IMR-90 (cell line): ENCODE measurements around the gene SH3TC1. TPM values are rescaled to one million over a fixed set of nuclear protein-coding genes. Genes with fewer than 3 reads are reported as not detected.
A peak's percentile ranks its signal among the peaks of the same experiment; 100 is the strongest.

Source experiments
- ATAC-seq: fragments of 200-7000 bp; cut with Tn5 transposase; 2 replicates; pipeline ENCODE4 v1.9.1; 2020; ENCODE audit warnings: low read depth, mild to moderate bottlenecking, moderate library complexity
- BruUV-seq: library from RNA; stranded (reverse); fragments of 400-500 nt; replicated peaks from 2 replicates; lab custom pipeline; 2021; lab: Mats Ljungman, UMichigan
- CTCF ChIA-PET: fragments of 300-600 bp; formaldehyde crosslinking; extraction: SDS; loops from one replicate; lab custom pipeline; 2021; ENCODE audit warnings: antibody characterized with exemption; lab: Yijun Ruan, JAX
- POLR2A ChIA-PET: fragments of 300-600 bp; sonication (Branson Sonifier 250); formaldehyde crosslinking; loops from one replicate; lab custom pipeline; 2022; ENCODE audit warnings: antibody characterized with exemption; ENCODE audit not compliant: unreplicated experiment; lab: Charles Lee
- DNase-seq: peaks from one replicate; pipeline ENCODE4 v3.0.0; 2013
- H2AFZ ChIP-seq: replicated peaks from 2 replicates; pipeline ENCODE3; 2013; ENCODE audit warnings: low read length, mild to moderate bottlenecking; ENCODE audit not compliant: poor library complexity
- H2AK5ac ChIP-seq: 2 replicates; pipeline ENCODE4 v1.6.1; 2013; ENCODE audit warnings: low read depth, low read length, inconsistent platforms
- H2AK9ac ChIP-seq: replicated peaks from 2 replicates; pipeline ENCODE3; 2013; ENCODE audit warnings: mild to moderate bottlenecking, low read depth, low read length, moderate library complexity; ENCODE audit not compliant: poor library complexity
- H2BK120ac ChIP-seq: 2 replicates; pipeline ENCODE4 v1.6.1; 2013; ENCODE audit warnings: low read depth, low read length, inconsistent platforms
- H2BK15ac ChIP-seq: 3 replicates; pipeline ENCODE4 v1.6.1; 2013; ENCODE audit warnings: low read depth, low read length, inconsistent platforms
- H2BK20ac ChIP-seq: 2 replicates; pipeline ENCODE4 v1.6.1; 2013; ENCODE audit warnings: low read depth, mild to moderate bottlenecking, inconsistent platforms, low read length, moderate library complexity
- H2BK5ac ChIP-seq: 2 replicates; pipeline ENCODE4 v1.6.1; 2013; ENCODE audit warnings: mild to moderate bottlenecking, low read depth, low read length, inconsistent platforms; ENCODE audit not compliant: poor library complexity, severe bottlenecking
- H3K14ac ChIP-seq: replicated peaks from 2 replicates; pipeline ENCODE4 v1.6.1; 2013; ENCODE audit warnings: low read depth, low read length, inconsistent platforms
- H3K18ac ChIP-seq: 2 replicates; pipeline ENCODE4 v1.6.1; 2013; ENCODE audit warnings: low read depth, low read length, control low read depth
- H3K23ac ChIP-seq: 2 replicates; pipeline ENCODE4 v1.6.1; 2013; ENCODE audit warnings: low read depth, low read length, inconsistent platforms
- H3K27ac ChIP-seq: 2 replicates; pipeline ENCODE4 v1.5.1; 2013; ENCODE audit warnings: mild to moderate bottlenecking, control low read depth, low read length; ENCODE audit not compliant: insufficient read depth
- H3K27me3 ChIP-seq: 2 replicates; pipeline ENCODE4 v1.6.1; 2013; ENCODE audit warnings: low read length; ENCODE audit not compliant: control insufficient read depth, insufficient read depth
- H3K36me3 ChIP-seq: 2 replicates; pipeline ENCODE4 v1.6.1; 2013; ENCODE audit warnings: low read length, mixed read lengths; ENCODE audit not compliant: control insufficient read depth, insufficient read depth
- H3K4ac ChIP-seq: 2 replicates; pipeline ENCODE4 v1.6.1; 2013; ENCODE audit warnings: low read depth, low read length, inconsistent platforms
- H3K4me1 ChIP-seq: 2 replicates; pipeline ENCODE4 v1.6.1; 2013; ENCODE audit warnings: low read length, mixed read lengths; ENCODE audit not compliant: control insufficient read depth, insufficient read depth
- H3K4me2 ChIP-seq: 2 replicates; pipeline ENCODE4 v1.6.1; 2013; ENCODE audit warnings: low read depth, mild to moderate bottlenecking, control low read depth, low read length, moderate library complexity
- H3K4me3 ChIP-seq: 2 replicates; pipeline ENCODE4 v1.5.1; 2013; ENCODE audit warnings: low read depth, mild to moderate bottlenecking, control low read depth, low read length, moderate library complexity; ENCODE audit not compliant: insufficient read depth
- H3K56ac ChIP-seq: 2 replicates; pipeline ENCODE4 v1.6.1; 2013; ENCODE audit warnings: low read length, inconsistent platforms; ENCODE audit not compliant: insufficient read depth; ENCODE audit errors: extremely low read depth
- H3K79me1 ChIP-seq, 2 experiments: 2 replicates each; pipeline ENCODE4 v1.6.1; 2013; ENCODE audit warnings: low read length in 2 of 2, inconsistent platforms in 1 of 2, low read depth in 1 of 2
- H3K9ac ChIP-seq: 2 replicates; pipeline ENCODE4 v1.6.1; 2013; ENCODE audit warnings: low read depth, low read length, control low read depth
- H3K9me1 ChIP-seq: 2 replicates; pipeline ENCODE4 v1.6.1; 2013; ENCODE audit warnings: low read length, inconsistent platforms; ENCODE audit not compliant: insufficient read depth
- H3K9me3 ChIP-seq: 2 replicates; pipeline ENCODE4 v1.6.1; 2013; ENCODE audit warnings: low read length; ENCODE audit not compliant: control insufficient read depth, insufficient read depth
- H4K20me1 ChIP-seq: 2 replicates; pipeline ENCODE4 v1.6.1; 2013; ENCODE audit warnings: low read length, inconsistent platforms; ENCODE audit not compliant: insufficient read depth
- H4K5ac ChIP-seq: 2 replicates; pipeline ENCODE4 v1.6.1; 2013; ENCODE audit warnings: mild to moderate bottlenecking, low read depth, low read length, control low read depth
- H4K8ac ChIP-seq, 2 experiments: 2 replicates each; pipeline ENCODE4 v1.6.1; 2013; ENCODE audit warnings: low read depth in 2 of 2, low read length in 2 of 2, control low read depth in 1 of 2, inconsistent platforms in 1 of 2
- H4K91ac ChIP-seq: 2 replicates; pipeline ENCODE4 v1.6.1; 2013; ENCODE audit warnings: low read depth, low read length, inconsistent platforms; ENCODE audit not compliant: insufficient read depth
- BHLHE40 ChIP-seq: fragments of 150-350 bp; IDR thresholded peaks from 2 replicates; pipeline ENCODE4 v1.6.1; 2016; ENCODE audit warnings: mild to moderate bottlenecking, low read depth, low read length
- CEBPB ChIP-seq: IDR thresholded peaks from 2 replicates; pipeline ENCODE4 v1.6.1; 2012; ENCODE audit warnings: low read depth, low read length, improper control_type of control experiment
- CHD1 ChIP-seq: IDR thresholded peaks from 2 replicates; pipeline ENCODE4 v1.6.1; 2012; ENCODE audit warnings: low read depth, low read length, improper control_type of control experiment
- CTCF ChIP-seq: conservative IDR thresholded peaks from 2 replicates; pipeline ENCODE4 v1.5.1; 2012; ENCODE audit warnings: mild to moderate bottlenecking, low read depth, low read length, improper control_type of control experiment
- ELK1 ChIP-seq: fragments of 150-350 bp; IDR thresholded peaks from 2 replicates; pipeline ENCODE4 v1.6.1; 2016; ENCODE audit warnings: low read depth, mild to moderate bottlenecking, low read length, moderate library complexity, borderline replicate concordance
- FOS ChIP-seq: fragments of 150-350 bp; IDR thresholded peaks from 2 replicates; pipeline ENCODE4 v1.6.1; 2016; ENCODE audit warnings: low read depth, low read length
- MAFK ChIP-seq: IDR thresholded peaks from 2 replicates; pipeline ENCODE4 v1.6.1; 2012; ENCODE audit warnings: low read depth, low read length, improper control_type of control experiment
- MAZ ChIP-seq: IDR thresholded peaks from 2 replicates; pipeline ENCODE4 v1.6.1; 2012; ENCODE audit warnings: low read depth, mild to moderate bottlenecking, low read length, improper control_type of control experiment, moderate library complexity, borderline replicate concordance
- MXI1 ChIP-seq: IDR thresholded peaks from 2 replicates; pipeline ENCODE4 v1.6.1; 2012; ENCODE audit warnings: low read depth, mild to moderate bottlenecking, low read length, moderate library complexity, borderline replicate concordance
- NFE2L2 ChIP-seq: fragments of 150-350 bp; IDR thresholded peaks from 2 replicates; pipeline ENCODE4 v1.6.1; 2016; ENCODE audit warnings: low read depth, mild to moderate bottlenecking, low read length
- POLR2A ChIP-seq: IDR thresholded peaks from 2 replicates; pipeline ENCODE4 v1.6.1; 2012; ENCODE audit warnings: mild to moderate bottlenecking, low read depth, low read length
- RFX5 ChIP-seq: IDR thresholded peaks from 2 replicates; pipeline ENCODE4 v1.8.0; 2012; ENCODE audit warnings: low read depth, mild to moderate bottlenecking, low read length, moderate library complexity
- SMC3 ChIP-seq: fragments of 150-350 bp; IDR thresholded peaks from 2 replicates; pipeline ENCODE4 v1.6.1; 2016; ENCODE audit warnings: low read depth, mild to moderate bottlenecking, antibody characterized with exemption, low read length, moderate library complexity
- USF2 ChIP-seq: fragments of 150-350 bp; IDR thresholded peaks from 2 replicates; pipeline ENCODE4 v1.6.1; 2017; ENCODE audit warnings: mild to moderate bottlenecking, antibody characterized with exemption, low read length, low read depth
- WGBS, 2 experiments: methylation state at CpG; one replicate each; pipeline versions ENCODE4 v1.1.5 to v1.1.7; 2013; ENCODE audit warnings: missing lambda C conversion rate in 2 of 2; ENCODE audit not compliant: insufficient read length in 1 of 2; ENCODE audit errors: extremely low coverage in 2 of 2; 5-methylcytosine and 5-hydroxymethylcytosine counted together
- dilution Hi-C: fragments of 300-500 bp; cut with HindIII; formaldehyde crosslinking; loops from one replicate; pipeline ENCODE4 v1.14.3; 2018; ENCODE audit warnings: low sequenced_read_pairs; ENCODE audit not compliant: unreplicated experiment
- in situ Hi-C: fragments of 300-500 bp; cut with MboI; formaldehyde crosslinking; loops from 3 replicates; pipeline ENCODE4 v1.14.3; 2019; ENCODE audit warnings: low sequenced_read_pairs, inconsistent platforms, mixed read lengths
- intact Hi-C: fragments of 100-400 bp; cut with micrococcal nuclease; formaldehyde crosslinking; loops from 2 replicates; pipeline ENCODE4 v1.10.0; 2022
- polyA plus RNA-seq, 3 experiments: library from polyadenylated mRNA; depleted of rRNA; stranded (reverse); fragments of >200 nt; gene quantifications; 2 replicates each; pipeline ENCODE4 v1.2.3, GENCODE V29; 2012; ENCODE audit warnings: low replicate concordance in 1 of 3
- total RNA-seq: library from RNA; depleted of rRNA; stranded (reverse); fragments of >200 nt; gene quantifications from 2 replicates; pipeline ENCODE4 v1.2.3, GENCODE V29; 2012

SH3TC1 gene
- total and polyA plus RNA-seq, 2 of the 4 experiments (the other 2 are of a cell fraction): 1.6 to 2.2 TPM

GRCh38 chr4:8215641-8216442 is 16.8 kb downstream of the SH3TC1 start:
- Histone ChIP-seq H3K79me1 (no peaks in the 10 kb centered on the region), H3K23ac (no peak overlapping the region), H3K56ac (no peak overlapping the region), H3K4me2 (no peak overlapping the region), H4K91ac (no peak overlapping the region), H2AK9ac (no peak overlapping the region), H3K9me1 (peaks cover 5% of the 10 kb centered on the region), H2BK15ac (no peak overlapping the region), H4K20me1 (peaks cover 8% of the 10 kb centered on the region; the same call in 1 of the 2 replicates), H3K4me3 (no peak overlapping the region), H3K14ac (no peak overlapping the region), H3K4me1 (peaks cover 3% of the 10 kb centered on the region; the same call in 1 of the 2 replicates), H3K18ac (no peak overlapping the region), H3K27ac (no peak overlapping the region), H2BK20ac (no peak overlapping the region), H3K4ac (no peak overlapping the region), H3K27me3 (peaks cover 11% of the 10 kb centered on the region; the same call in 1 of the 2 replicates), H4K5ac (no peak overlapping the region), H2AFZ (peak overlapping the region; percentile 33), H3K9ac (no peak overlapping the region), H2BK120ac (no peak overlapping the region), H4K8ac (no peak overlapping the region), H3K36me3 (no peaks in the 10 kb centered on the region), H2BK5ac (no peak overlapping the region), H2AK5ac (0 out of 2 replicates have a peak overlapping the region, but pooled peaks have one; percentile 35), H3K9me3 (no peaks in the 10 kb centered on the region)
- WGBS, 2 experiments: 72% methylated on average over 11 of the region's 23 CpGs; no CpG with 5 or more reads in 1 of the 2 experiments
- DNase-seq (no peak), ATAC-seq (no peak)
- CTCF ChIA-PET: no interaction called here
- POLR2A ChIA-PET: no interaction called here
- in situ Hi-C loops: loop anchor here (25.0 kb wide), 1 partner anchor 396 kb away; no protein-coding TSS in a partner anchor
- no TSS peak for BruUV-seq
- intact Hi-C loops: loop anchor here (5.0 kb wide), 1 partner anchor 39 kb away; no protein-coding TSS in a partner anchor
- dilution Hi-C loops: no loop called here
- TF ChIP-seq CHD1 (no peak), CTCF (no peak), SMC3 (no peak), RFX5 (no peak), POLR2A (no peak), NFE2L2 (no peak), MXI1 (no peak), MAFK (no peak), MAZ (no peak), CEBPB (no peak), FOS (no peak), BHLHE40 (no peak), USF2 (no peak), ELK1 (no peak)
